ENCODE results near the gene NKTR. TPM values are rescaled to one million over a fixed set of nuclear protein-coding genes. Genes with fewer than 3 reads are reported as not detected.
"Not testable (repeated sequence)": the region's sequence is repeated elsewhere in the genome, so short reads cannot be mapped to it uniquely, and the experiment has no call there.

The NKTR gene
- polyA plus RNA-seq (ENCODE audit: insufficient read length in 3 of 3), result 100 to 1,000 TPM in 2 of 3 donors, 10 to 100 TPM in 1; 71.6 to 188 (median 171) TPM
- long read RNA-seq, donor 1, partial matches to known transcripts, result 9 of 12 reads
- long read RNA-seq, donor 1, other reads (novel, unspliced or antisense), result 0 of 12 reads
- long read RNA-seq, donor 2, full-length matches to known transcripts, result 9 of 44 reads
- long read RNA-seq, donor 2, partial matches to known transcripts, result 35 of 44 reads
- long read RNA-seq, donor 2, other reads (novel, unspliced or antisense), result 0 of 44 reads
- long read RNA-seq, donor 3, partial matches to known transcripts, result 0 of 6 reads
- long read RNA-seq, donor 3, other reads (novel, unspliced or antisense), result 0 of 6 reads
- long read RNA-seq, donor 4, full-length matches to known transcripts, result 5 of 11 reads
- long read RNA-seq, donor 4, partial matches to known transcripts, result 6 of 11 reads
- long read RNA-seq, donor 4, other reads (novel, unspliced or antisense), result 0 of 11 reads
- long read RNA-seq, donor 5, full-length matches to known transcripts, result 1 of 1 reads
- long read RNA-seq, donor 5, partial matches to known transcripts, result 0 of 1 reads
- long read RNA-seq, donor 5, other reads (novel, unspliced or antisense), result 0 of 1 reads
- long read RNA-seq, donor 6, full-length matches to known transcripts, result 19 of 80 reads
- long read RNA-seq, donor 6, partial matches to known transcripts, result 61 of 80 reads
- long read RNA-seq, donor 6, other reads (novel, unspliced or antisense), result 0 of 80 reads
- long read RNA-seq, donor 7, partial matches to known transcripts, result 0 of 7 reads
- long read RNA-seq, donor 7, other reads (novel, unspliced or antisense), result 0 of 7 reads
- long read RNA-seq, donor 8, full-length matches to known transcripts, result 9 of 18 reads
- long read RNA-seq, donor 8, partial matches to known transcripts, result 9 of 18 reads
- long read RNA-seq, donor 8, other reads (novel, unspliced or antisense), result 0 of 18 reads
- long read RNA-seq, donor 9, partial matches to known transcripts, result 5 of 8 reads
- long read RNA-seq, donor 9, other reads (novel, unspliced or antisense), result 0 of 8 reads
- long read RNA-seq, donor 10, full-length matches to known transcripts, result 14 of 43 reads
- long read RNA-seq, donor 10, partial matches to known transcripts, result 29 of 43 reads
- long read RNA-seq, donor 10, other reads (novel, unspliced or antisense), result 0 of 43 reads
- long read RNA-seq, donor 11, full-length matches to known transcripts, result 3 of 3 reads
- long read RNA-seq, donor 11, partial matches to known transcripts, result 0 of 3 reads
- long read RNA-seq, donor 11, other reads (novel, unspliced or antisense), result 0 of 3 reads
- long read RNA-seq, donor 12, full-length matches to known transcripts, result 16 of 75 reads
- long read RNA-seq, donor 12, partial matches to known transcripts, result 59 of 75 reads
- long read RNA-seq, donor 12, other reads (novel, unspliced or antisense), result 0 of 75 reads
- long read RNA-seq, donor 13, full-length matches to known transcripts, result 16 of 23 reads
- long read RNA-seq, donor 13, partial matches to known transcripts, result 7 of 23 reads
- long read RNA-seq, donor 13, other reads (novel, unspliced or antisense), result 0 of 23 reads
- long read RNA-seq, donor 14, result 0 reads
- long read RNA-seq, donor 15, partial matches to known transcripts, result 87 of 96 reads
- long read RNA-seq, donor 15, other reads (novel, unspliced or antisense), result 0 of 96 reads
- long read RNA-seq, donor 16, full-length matches to known transcripts, result 4 of 4 reads
- long read RNA-seq, donor 16, partial matches to known transcripts, result 0 of 4 reads
- long read RNA-seq, donor 16, other reads (novel, unspliced or antisense), result 0 of 4 reads

DNA sequence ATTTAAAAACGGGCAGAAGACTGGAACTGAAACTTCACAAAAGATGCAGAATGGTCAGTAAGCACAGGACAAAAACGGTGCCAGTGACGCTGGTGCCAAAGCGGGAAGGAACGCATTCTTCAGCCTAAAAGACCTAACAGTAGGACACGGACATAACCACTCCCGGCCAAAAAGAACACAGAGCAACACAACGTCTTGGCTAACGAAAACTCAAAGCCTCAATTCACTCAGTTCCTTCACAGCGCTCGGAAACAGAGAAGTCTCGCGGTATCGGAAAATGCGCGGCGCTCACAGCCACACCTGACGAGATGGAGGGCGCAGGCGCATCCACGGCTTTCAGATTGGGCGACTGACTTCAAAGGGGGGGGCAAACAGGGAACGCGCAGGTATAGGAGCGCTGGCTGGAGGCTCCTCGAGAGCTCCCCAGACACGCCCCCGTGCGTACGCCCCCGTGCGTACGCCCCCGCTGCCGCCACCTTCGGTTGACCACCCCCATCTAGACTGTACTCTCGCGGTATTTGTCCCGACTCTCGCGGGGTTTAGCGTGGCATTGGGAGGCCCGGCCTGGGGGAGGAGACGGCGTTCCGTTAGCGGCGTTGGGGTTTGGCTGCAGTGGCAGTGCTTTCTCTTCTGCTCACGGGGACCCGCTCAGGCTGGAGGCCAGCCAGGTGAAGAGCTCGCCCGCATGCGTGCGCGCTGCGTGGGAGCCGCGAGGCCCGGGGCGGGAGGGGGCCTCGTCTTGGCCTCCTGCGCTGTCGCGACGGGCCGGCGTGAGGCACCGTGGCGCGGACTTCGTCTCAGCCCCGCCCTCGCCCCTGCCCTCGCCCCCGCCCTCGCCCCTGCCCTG lies at the start of gene NKTR:
TSS of gene NKTR (plus strand) at position 576 of the 847 bp plus-strand sequence. CDS start 321 bp downstream, outside the sequence.
- DNase-seq, result peak; percentile 98

- DNase-seq, result no peak
Observed at GRCh38 chr3:42552830-42553229, 47.7 kb upstream of the NKTR start.

DNA sequence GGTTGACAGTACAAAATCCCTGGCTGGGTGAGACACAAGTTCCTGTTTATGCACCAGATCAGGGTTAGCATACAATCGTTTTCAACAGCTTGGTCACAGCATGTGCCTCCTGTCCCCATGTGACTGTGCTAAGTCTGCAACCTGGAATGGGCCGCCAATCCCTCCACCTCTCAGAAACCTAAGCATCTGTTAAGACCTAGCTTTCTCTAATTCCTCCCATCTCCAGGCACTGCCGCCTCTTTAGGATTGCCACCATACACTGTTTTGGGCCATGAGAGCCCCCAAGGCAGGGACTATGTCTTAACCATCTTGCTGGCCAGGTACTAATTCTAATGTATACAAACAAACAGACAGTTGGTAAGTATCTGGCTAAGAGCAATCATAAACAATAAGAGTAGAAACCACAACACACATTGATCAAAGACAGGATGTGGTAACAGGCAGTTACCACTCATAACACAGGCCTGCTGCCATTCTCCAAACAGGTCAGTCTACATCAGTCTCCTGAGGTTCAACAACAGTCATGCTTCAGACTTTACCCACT lies 44.3 kb upstream of the NKTR start:
- DNase-seq, result no peak

GRCh38 chr3:42556817-42557216 lies 43.7 kb upstream of the NKTR start:
- DNase-seq, result not testable (repeated sequence)

DNA sequence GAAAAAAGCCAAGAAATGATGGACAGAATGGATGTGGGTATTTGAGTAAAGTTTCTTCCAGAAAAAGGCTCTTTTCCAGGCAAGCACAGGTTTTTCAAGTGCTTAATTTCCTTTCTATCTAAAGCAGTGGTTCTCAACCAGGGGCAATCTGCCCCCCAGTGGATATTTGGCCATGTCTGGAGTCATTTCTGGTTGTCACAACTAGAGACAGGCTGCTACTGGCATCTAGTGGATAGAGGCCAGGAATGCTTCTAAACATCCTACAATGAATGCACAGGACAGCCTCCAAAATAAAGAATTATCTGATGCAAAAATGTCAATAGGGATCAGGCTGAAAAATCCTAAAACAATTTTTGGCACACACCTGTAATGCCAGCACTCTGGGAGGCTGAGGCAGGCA lies 42.6 kb upstream of the NKTR start:
- no peak for DNase-seq

- DNase-seq, result no peak
Observed at GRCh38 chr3:42562047-42562907, 38.2 kb upstream of the NKTR start.

DNA sequence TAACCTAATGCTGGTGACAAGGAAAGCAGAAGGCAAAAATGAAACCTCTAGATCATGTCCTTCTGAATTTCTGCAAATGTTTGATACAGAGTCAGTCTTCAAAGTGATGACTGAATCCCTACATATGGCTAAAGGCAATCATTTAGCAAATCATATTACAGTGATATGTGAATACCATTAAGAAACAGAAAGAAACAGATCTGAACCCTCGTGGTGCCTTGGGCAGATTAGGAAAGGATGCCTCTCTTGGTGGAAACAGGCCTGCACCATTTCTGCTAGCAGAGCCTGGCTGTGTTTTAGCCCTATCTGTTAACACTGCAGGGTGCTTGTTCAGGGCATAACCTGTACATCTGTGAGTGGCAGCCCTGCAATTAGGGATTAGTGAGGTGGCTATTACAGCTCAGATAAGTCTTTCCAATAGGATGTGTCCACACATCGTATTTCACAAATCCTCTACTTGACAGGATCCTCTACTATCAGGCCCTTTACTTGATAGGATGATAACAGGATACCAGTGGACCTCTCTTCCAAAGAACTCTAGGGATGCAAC lies 30.8 kb upstream of the NKTR start:
- no peak for DNase-seq

DNA sequence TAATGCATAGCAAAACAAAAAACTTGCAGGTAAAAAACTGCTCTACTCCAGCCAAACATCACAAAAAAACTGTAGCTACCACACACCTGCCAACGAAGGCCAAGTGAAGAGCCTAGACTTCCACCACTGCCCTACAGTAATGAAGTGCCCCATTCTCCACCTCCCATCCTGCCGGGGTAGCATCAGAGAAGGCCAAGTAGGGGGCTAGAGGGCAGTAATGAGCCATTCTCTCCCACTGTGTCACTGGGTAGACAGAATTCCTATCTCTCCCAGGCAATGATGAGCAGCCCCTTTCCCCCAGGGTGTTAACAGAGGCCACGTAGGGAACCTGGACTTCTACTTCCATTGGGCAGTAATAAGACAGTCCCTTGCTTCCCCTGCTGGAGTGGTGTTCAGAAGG lies 28.2 kb upstream of the NKTR start:
- no peak for DNase-seq

DNA sequence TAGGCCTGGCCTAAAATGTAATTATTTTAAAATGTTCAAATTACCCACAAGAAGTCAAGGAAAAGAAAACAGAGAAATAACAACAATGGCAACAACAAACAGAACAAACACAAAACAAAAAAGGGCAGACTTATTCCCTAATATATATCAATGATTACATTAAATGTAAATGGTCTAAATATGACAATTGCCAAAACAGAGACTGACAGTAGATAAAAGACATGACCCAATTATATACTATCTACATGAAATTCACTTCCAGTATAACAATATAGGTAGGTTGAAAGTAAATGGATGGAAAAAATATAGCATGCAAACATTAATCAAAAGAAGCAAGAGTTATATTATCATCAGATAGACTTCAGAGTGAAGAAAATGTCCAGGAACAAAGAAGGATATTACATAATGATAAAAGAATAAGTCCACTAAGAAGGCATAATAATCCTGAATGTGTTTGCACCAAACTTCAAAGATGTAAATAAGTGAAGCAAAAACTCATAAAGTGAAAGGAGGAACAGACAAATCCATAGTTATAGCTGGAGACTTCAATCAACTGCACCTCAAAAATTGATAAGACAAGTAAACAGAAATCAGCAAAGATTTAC lies 25.2 kb upstream of the NKTR start:
- no peak for DNase-seq

GRCh38 chr3:42578054-42578453 lies 22.4 kb upstream of the NKTR start:
- no peak for DNase-seq

- not testable (repeated sequence) for DNase-seq
Observed at GRCh38 chr3:42579346-42579745, 21.1 kb upstream of the NKTR start.

DNA sequence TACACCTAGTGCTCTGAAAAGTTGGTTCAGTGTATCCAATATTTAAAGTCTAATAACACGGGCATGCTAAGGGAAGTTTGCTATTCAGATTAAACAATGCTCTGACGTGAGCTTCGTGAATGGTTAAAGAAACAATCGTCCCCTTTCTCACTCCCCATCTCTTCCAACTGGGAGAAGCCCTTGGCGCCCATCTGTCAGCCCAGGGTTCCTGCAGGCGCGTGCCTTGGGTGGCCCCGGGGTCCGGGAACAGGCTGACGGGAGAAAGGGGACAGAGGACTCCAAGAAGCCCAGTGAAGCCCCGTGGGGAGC lies 19.1 kb upstream of the NKTR start:
- no peak for DNase-seq

DNA sequence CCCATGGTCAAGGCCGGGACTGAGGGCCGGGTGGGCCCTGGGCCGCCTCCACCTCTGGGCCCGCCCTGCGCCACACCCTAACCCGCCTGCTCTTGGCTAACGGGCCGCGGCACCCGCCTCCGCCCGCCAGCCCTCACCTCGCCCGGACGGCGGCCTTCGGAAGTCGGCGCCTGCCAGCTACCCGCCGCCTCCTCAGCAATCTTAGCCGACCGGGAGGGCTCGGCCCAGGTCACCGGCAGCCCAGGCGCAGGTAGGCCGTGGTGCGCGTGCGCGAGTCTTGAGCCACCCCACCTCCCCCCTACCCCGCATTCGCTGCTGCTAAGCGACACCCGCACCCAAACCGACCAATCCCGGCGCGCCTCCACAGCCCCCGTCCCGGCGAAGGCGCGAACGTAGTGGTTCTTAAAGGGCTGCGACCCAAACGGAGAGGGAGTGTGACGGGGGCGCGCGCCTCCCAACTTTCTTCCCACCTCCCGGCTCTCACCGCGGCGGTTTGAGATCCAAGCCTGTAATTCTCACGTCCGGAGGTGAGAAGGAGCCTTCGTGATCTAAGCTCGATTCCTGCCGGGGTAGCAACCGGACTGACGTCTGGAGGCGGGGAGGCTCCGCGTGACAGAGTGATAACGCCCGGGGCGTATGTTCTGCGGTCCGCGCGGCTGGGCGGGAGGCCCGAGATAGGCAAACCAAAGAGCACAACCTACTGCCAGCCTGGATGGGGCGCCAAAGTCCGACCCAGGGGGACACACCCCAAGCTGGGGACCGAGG lies 18.6 kb upstream of the NKTR start, which contains the start of gene SEC22C:
TSS of gene SEC22C (minus strand) at position 259 of the 765 bp plus-strand sequence. CDS start 12,921 bp downstream, outside the sequence.
- DNase-seq, result peak; percentile 94

DNA sequence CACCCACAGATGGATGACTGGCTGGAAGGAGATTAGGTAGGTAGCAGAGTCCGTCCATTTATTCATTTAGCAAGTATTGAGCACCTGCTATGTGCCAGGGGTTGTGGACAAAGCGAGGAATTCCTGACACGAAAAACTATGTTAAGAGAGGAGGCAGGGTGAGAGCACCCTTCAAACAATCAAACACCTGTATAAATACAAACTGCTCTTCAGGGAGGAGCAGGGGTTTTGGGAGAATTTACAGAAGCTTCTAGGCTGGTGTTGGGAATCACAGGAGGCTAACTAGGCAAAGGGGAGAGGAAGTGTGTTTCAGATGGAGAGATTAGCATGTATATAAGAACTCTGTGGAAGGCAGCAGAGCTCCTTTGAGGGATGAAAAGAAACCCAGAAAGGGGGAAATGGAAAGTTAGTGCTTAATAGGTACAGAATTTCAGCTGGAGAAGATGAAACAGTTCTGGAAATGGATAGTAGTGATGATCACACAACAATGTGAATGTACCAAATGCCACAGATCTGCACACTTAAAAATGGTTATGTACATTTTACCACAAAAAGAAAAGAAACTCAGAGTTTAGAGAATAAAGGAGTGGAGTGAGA lies 17.9 kb upstream of the NKTR start:
- DNase-seq, result no peak

- no peak for DNase-seq
Observed at GRCh38 chr3:42588625-42589024, 11.9 kb upstream of the NKTR start.

DNA sequence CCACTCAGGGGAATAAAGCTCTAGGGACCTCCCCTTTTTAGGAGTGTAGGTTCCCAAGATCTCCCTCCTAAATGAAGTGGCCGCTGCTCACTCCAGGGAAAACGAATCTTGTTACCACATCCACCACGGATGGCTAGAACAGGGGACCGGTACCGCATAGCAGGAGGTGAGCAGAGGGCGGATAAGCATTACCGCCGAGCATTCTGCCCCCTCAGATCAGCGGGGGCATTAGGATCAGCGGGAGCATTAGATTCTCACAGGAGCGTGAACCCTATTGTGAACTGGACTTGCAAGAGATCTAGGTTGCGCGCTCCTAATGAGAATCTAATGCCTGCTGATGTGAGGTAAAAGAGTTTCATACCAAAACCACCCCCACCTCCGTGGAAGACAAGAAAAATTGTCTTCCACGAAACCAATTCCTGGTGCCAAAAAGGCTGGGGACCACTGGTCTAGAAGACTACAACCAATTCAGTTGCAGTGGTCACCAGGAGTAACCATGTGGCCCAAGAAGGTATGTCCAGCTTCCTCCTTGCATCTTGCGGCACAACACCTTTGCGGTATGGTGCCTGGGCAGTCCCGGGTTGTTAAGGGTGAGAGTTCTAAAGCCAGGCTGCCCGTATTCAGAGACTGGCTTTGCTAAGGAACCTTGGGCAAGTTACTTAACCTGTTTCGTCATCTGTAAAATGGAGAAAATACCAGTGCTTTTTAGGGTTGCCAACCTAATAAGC lies 10.9 kb upstream of the NKTR start:
- DNase-seq, result no peak
